ENCODE measurements around the gene KRT71.

KRT71 gene

DNA sequence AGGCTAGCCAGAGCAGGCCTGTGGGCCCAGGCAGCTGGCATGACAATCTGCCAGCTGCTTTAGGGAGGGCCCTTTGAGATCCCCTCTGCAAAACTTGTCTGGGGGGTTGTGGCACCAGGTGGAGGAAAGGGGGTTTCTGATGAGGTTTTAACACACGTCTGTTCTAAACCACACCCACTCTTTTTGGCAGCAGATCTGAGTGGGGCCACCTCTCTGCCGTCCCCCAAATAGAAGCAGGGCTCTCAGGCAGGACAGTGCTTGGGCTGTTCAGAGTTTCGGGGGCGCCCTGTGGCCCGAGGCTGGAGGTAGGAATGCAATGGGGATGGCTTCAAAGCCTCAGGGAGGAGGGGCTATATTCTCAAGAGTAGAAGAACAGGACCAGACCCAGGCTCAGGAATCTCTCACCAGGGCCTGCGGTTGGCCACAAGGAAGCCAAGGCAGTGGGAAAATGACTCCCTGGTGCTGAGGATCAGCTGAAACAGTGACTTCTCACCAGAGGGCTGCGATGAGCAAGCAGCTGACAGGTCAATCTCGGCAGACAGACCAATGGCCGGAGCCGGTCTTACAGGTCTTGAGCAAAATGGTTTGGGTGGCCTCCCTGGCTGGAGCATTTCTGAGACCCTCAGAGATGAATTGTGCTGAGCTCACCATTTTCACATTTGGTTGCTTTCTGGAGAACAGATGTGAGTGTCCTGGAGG is 31.2 kb downstream of the KRT71 start:
- Histone ChIP-seq H3K4me3 (ENCODE audit: low read depth in 1 of 2, low read length in 1 of 2) (no peak overlapping the region), H3K9me3 (no peaks in the 10 kb centered on the region), H3K36me3 (no peaks in the 10 kb centered on the region), H3K4me1 (ENCODE audit: control insufficient read depth in 1 of 2, insufficient read depth in 1 of 2, low read depth in 1 of 2, low read length in 1 of 2) (no peaks in the 10 kb centered on the region), H3K27ac (no peak overlapping the region), H3K27me3 (no peaks in the 10 kb centered on the region)
- TF ChIP-seq, protein P1, sequence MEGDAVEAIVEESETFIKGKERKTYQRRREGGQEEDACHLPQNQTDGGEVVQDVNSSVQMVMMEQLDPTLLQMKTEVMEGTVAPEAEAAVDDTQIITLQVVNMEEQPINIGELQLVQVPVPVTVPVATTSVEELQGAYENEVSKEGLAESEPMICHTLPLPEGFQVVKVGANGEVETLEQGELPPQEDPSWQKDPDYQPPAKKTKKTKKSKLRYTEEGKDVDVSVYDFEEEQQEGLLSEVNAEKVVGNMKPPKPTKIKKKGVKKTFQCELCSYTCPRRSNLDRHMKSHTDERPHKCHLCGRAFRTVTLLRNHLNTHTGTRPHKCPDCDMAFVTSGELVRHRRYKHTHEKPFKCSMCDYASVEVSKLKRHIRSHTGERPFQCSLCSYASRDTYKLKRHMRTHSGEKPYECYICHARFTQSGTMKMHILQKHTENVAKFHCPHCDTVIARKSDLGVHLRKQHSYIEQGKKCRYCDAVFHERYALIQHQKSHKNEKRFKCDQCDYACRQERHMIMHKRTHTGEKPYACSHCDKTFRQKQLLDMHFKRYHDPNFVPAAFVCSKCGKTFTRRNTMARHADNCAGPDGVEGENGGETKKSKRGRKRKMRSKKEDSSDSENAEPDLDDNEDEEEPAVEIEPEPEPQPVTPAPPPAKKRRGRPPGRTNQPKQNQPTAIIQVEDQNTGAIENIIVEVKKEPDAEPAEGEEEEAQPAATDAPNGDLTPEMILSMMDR (IDR thresholded peaks at IDR 0.05) = no peak

DNA sequence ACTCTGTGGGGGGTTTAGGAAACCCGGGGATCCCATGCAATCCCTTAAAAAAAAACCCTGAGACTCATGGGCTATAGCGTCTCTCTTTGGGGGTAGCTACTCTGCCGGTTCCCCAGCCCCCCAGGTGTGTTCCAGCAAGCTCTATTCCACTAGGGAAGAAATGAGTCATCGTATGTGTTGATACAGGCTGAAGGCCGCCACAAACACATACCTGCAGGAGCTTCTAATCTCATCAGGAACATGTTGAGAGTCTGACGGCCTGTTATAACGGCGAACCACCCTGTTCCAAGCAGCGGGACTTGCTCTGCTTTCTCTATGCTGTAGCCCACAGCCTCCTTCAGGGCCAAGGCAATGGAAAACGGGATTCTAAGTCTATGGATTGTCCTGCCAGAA is 31.8 kb downstream of the KRT71 start:
- H3K36me3 ChIP-seq = no peaks in the 10 kb centered on the region
- H3K4me1 ChIP-seq (ENCODE audit: control insufficient read depth in 1 of 2, insufficient read depth in 1 of 2, low read depth in 1 of 2, low read length in 1 of 2) = no peaks in the 10 kb centered on the region
- no peaks in the 10 kb centered on the region for H3K27me3 ChIP-seq
- H3K9me3 ChIP-seq = no peaks in the 10 kb centered on the region
- H3K4me3 ChIP-seq (ENCODE audit: low read depth in 1 of 2, low read length in 1 of 2) = no peak overlapping the region
- no peak overlapping the region for H3K27ac ChIP-seq
- TF ChIP-seq, protein P1 (IDR thresholded peaks at IDR 0.05) = no peak

DNA sequence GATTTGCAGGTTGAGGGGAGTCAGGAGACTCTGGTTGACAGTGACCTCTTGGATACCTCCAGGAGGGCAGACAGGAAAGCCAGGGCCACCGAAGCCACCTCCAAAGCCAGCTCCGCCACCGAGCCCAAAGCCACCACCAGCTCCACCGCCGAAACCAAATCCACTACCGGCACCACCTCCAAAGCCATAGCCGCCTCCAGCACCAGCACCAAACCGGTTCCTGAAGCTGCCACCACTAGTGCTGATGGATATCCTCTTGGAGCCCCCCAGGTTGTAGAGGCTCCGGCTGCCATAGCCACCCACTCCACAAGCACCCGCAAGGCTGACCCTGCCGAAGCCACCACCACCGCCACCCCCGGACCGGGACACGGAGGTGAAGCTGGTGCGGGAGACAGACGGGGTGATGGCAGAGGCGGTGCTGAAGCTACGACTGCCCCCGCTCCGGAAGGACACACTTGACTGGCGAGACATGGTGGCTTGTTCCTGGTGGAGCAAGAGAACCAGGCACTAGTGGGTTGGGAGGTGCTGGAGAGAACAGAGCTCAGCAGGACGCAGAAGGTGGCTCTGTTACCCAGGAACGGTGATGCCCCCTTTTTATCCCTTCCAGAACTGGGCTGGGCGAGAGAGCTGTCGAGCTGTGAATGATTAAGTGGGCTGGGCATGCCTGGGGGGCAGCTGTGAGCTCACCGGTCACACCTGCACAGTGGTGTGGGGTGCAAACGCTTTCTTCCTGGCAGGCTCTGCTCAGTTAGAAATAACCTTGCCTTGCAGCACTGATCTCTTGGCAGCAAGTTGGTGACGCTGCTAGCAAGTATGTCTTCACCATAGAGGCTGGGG is 32.9 kb downstream of the KRT71 start, which contains the start of gene KRT5:
TSS of gene KRT5 (minus strand) at position 569 of the 837 bp plus-strand sequence. CDS start at position 471, 98 bp downstream.
- no peaks in the 10 kb centered on the region for H3K4me1 ChIP-seq (ENCODE audit: control insufficient read depth in 1 of 2, insufficient read depth in 1 of 2, low read depth in 1 of 2, low read length in 1 of 2)
- H3K36me3 ChIP-seq = no peaks in the 10 kb centered on the region
- H3K27me3 ChIP-seq = no peaks in the 10 kb centered on the region
- no peaks in the 10 kb centered on the region for H3K9me3 ChIP-seq
- no peak within 1 kb of the TSS for H3K27ac ChIP-seq
- TF ChIP-seq, protein P1 (IDR thresholded peaks at IDR 0.05) = no peak
- H3K4me3 ChIP-seq (ENCODE audit: low read depth in 1 of 2, low read length in 1 of 2) = no peak within 1 kb of the TSS

DNA sequence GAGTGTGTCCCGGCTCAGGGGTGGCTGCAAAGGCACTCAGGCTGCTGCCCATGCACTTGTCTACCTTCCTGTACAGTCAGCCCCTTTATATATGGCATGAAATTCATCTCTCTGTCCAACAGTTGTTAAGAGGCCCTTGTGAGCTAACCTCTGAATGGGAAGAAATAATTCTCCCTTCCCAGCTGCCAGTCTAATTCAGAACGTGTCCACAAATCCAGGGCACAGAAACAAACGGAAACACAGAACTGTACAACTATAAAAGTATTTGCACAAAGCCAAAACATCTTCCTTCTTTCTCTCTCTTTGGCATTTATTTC is 33.6 kb downstream of the KRT71 start:
- Histone ChIP-seq H3K27ac (no peak overlapping the region), H3K36me3 (no peaks in the 10 kb centered on the region), H3K4me3 (ENCODE audit: low read depth in 1 of 2, low read length in 1 of 2) (no peak overlapping the region), H3K4me1 (ENCODE audit: control insufficient read depth in 1 of 2, insufficient read depth in 1 of 2, low read depth in 1 of 2, low read length in 1 of 2) (no peaks in the 10 kb centered on the region), H3K9me3 (no peaks in the 10 kb centered on the region), H3K27me3 (no peaks in the 10 kb centered on the region)
- TF ChIP-seq, protein P1 (IDR thresholded peaks at IDR 0.05) = no peak

DNA sequence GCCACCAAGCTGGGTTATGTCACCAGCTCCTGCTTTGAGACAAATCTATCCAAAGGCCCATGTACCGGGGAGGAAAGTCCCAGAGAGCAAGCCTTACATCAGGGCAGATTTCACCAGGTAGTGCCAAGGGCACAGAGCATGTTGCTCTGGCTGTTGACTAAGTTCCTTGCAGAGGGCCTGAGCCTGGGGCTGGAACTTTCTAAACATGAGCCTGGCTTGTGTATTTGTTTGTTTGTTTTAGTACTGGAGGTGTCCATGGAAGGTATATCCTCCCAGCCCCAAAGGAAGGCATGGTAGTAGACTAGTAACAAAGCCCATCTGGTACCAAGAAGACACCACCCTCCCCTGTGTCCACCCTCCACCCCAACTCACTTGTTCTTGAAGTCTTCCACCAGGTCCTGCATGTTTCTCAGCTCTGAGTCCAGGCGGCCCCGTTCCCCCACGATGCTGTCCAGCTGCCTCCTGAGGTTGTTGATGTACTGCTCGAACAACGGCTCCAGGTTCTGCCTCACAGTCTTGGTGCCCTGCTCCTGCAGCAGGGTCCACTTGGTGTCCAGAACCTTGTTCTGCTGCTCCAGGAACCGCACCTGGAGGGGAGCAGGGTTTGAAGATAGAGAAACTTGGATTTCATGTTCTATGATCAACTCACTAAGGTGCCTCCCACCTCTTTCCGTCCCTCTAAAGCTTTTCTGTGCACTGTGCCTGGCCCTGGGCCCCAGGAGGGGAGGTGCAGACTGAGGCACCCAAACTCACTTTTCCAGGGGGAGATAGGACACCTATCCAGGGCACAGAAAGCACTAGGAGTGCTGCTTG is 34.2 kb downstream of the KRT71 start:
- Histone ChIP-seq H3K9me3 (no peaks in the 10 kb centered on the region), H3K4me3 (ENCODE audit: low read depth in 1 of 2, low read length in 1 of 2) (no peak overlapping the region), H3K4me1 (ENCODE audit: control insufficient read depth in 1 of 2, insufficient read depth in 1 of 2, low read depth in 1 of 2, low read length in 1 of 2) (no peaks in the 10 kb centered on the region), H3K36me3 (no peaks in the 10 kb centered on the region), H3K27ac (no peak overlapping the region), H3K27me3 (no peaks in the 10 kb centered on the region)
- TF ChIP-seq, protein P1 (IDR thresholded peaks at IDR 0.05) = no peak

All from neutrophil (primary cell).